ENCODE results near the gene BANF2. TPM values are rescaled to one million over a fixed set of nuclear protein-coding genes. Genes with fewer than 3 reads are reported as not detected.

Gene BANF2
- total and polyA plus RNA-seq, 2 experiments from 2014 or later: not detected

DNA sequence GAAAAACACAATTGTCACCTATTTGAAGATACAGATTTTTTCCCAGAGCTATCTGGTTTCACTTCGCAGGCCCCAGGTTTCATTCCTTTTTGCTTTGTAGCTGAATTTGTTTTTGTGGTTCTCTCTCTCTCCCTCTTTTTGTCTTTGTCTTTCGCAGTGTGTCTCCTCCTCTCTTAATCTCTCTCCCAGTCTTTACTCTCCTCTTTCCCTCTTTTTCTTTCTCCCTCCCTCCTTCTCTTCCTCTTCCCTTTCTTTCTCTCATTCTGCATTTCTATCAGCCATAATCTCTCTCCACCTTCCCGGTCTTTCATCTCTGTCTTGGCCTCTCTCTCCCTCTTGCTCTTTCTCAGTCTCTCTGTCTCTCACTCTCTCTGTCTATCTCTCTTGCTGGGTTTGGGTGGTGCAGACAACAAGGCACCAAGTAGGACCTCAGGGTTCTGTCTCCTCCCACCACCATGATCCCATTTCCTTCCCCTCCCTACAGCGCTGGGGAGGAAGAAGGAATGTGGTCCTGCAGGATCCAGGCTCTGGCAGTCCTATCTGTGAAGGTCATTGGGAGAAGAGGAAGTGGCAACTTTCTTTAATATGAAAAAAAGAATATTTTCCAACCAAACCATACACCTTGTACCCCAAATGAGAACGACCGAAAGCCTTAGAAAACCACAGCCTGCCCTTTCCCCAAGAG lies 63.2 kb downstream of the BANF2 start:
- H3K9me3 ChIP-seq (ENCODE audit: low read depth): no peaks in the 10 kb centered on the region
- WGBS, 2 experiments (ENCODE audit: low coverage in 1 of 2, low lambda C conversion rate in 2 of 2, missing lambda C conversion rate in 2 of 2): 78 to 83% methylated on average over 6 of the region's 6 CpGs
- no peaks in the 10 kb centered on the region for H3K4me1 ChIP-seq (ENCODE audit: insufficient read depth)
- no peaks in the 10 kb centered on the region for H3K27me3 ChIP-seq (replicated peaks; ENCODE audit: insufficient read depth)
- H3K9me2 ChIP-seq (ENCODE audit: insufficient read depth): no peaks in the 10 kb centered on the region
- no peak overlapping the region for H3K9ac ChIP-seq
- H3K36me3 ChIP-seq (ENCODE audit: low read depth): no peaks in the 10 kb centered on the region
- no peaks in the 10 kb centered on the region for H3K79me2 ChIP-seq (ENCODE audit: insufficient read depth)
- H2AFZ ChIP-seq: no peak overlapping the region
- no peak for DNase-seq
- H3F3A ChIP-seq (ENCODE audit: insufficient read depth): no peaks in the 10 kb centered on the region
- no peaks in the 10 kb centered on the region for H4K20me1 ChIP-seq (ENCODE audit: insufficient read depth)
- no peak overlapping the region for H3K4me2 ChIP-seq (ENCODE audit: unreplicated experiment)
- no peak overlapping the region for H3K4me3 ChIP-seq
- H3K27ac ChIP-seq: no peak overlapping the region
- in situ Hi-C loops (cut with MboI): no loop called here
- TF ChIP-seq EZH2 (IDR thresholded peaks at IDR 0.05; ENCODE audit: insufficient read depth, poor library complexity, severe bottlenecking) (no peak), EZH2phosphoT487 (IDR thresholded peaks at IDR 0.05; ENCODE audit: insufficient read depth, low read depth) (no peak)

- in situ Hi-C loops (cut with MboI): no loop called here
- H3K27me3 ChIP-seq (replicated peaks; ENCODE audit: insufficient read depth): no peaks in the 10 kb centered on the region
- no peaks in the 10 kb centered on the region for H3K9me2 ChIP-seq (ENCODE audit: insufficient read depth)
- no peak for TF ChIP-seq EZH2phosphoT487 (IDR thresholded peaks at IDR 0.05; ENCODE audit: insufficient read depth, low read depth)
- TF ChIP-seq EZH2 (IDR thresholded peaks at IDR 0.05; ENCODE audit: insufficient read depth, poor library complexity, severe bottlenecking): no peak
- no peaks in the 10 kb centered on the region for H3K36me3 ChIP-seq (ENCODE audit: low read depth)
- no peak overlapping the region for H3K4me3 ChIP-seq
- H3F3A ChIP-seq (ENCODE audit: insufficient read depth): no peaks in the 10 kb centered on the region
- H2AFZ ChIP-seq: no peak overlapping the region
- no peaks in the 10 kb centered on the region for H3K79me2 ChIP-seq (ENCODE audit: insufficient read depth)
- H3K4me1 ChIP-seq (ENCODE audit: insufficient read depth): no peaks in the 10 kb centered on the region
- no peak for DNase-seq
- no peaks in the 10 kb centered on the region for H3K9me3 ChIP-seq (ENCODE audit: low read depth)
- no peak overlapping the region for H3K9ac ChIP-seq
- 73 to 81% methylated on average over 4 of the region's 4 CpGs for WGBS, 2 experiments (ENCODE audit: low coverage in 1 of 2, low lambda C conversion rate in 2 of 2, missing lambda C conversion rate in 2 of 2)
- H3K27ac ChIP-seq: no peak overlapping the region
- H4K20me1 ChIP-seq (ENCODE audit: insufficient read depth): no peaks in the 10 kb centered on the region
- no peak overlapping the region for H3K4me2 ChIP-seq (ENCODE audit: unreplicated experiment)
Observed at GRCh38 chr20:17765017-17765416, 65.3 kb downstream of the BANF2 start.

GRCh38 chr20:17765584-17765983 lies 65.8 kb downstream of the BANF2 start:
- H3K4me1 ChIP-seq (ENCODE audit: insufficient read depth): no peaks in the 10 kb centered on the region
- H4K20me1 ChIP-seq (ENCODE audit: insufficient read depth): no peaks in the 10 kb centered on the region
- H3K27ac ChIP-seq: no peak overlapping the region
- H3K4me3 ChIP-seq: no peak overlapping the region
- no peaks in the 10 kb centered on the region for H3K9me2 ChIP-seq (ENCODE audit: insufficient read depth)
- WGBS, 2 experiments (ENCODE audit: low coverage in 1 of 2, low lambda C conversion rate in 2 of 2, missing lambda C conversion rate in 2 of 2): 59 to 62% methylated on average over 7 of the region's 7 CpGs
- H3K36me3 ChIP-seq (ENCODE audit: low read depth): no peaks in the 10 kb centered on the region
- no peak for DNase-seq
- no peaks in the 10 kb centered on the region for H3K79me2 ChIP-seq (ENCODE audit: insufficient read depth)
- no peak overlapping the region for H2AFZ ChIP-seq
- no peak overlapping the region for H3K9ac ChIP-seq
- no peaks in the 10 kb centered on the region for H3F3A ChIP-seq (ENCODE audit: insufficient read depth)
- H3K27me3 ChIP-seq (replicated peaks; ENCODE audit: insufficient read depth): no peaks in the 10 kb centered on the region
- no peaks in the 10 kb centered on the region for H3K9me3 ChIP-seq (ENCODE audit: low read depth)
- no peak for TF ChIP-seq EZH2phosphoT487 (IDR thresholded peaks at IDR 0.05; ENCODE audit: insufficient read depth, low read depth)
- TF ChIP-seq EZH2 (IDR thresholded peaks at IDR 0.05; ENCODE audit: insufficient read depth, poor library complexity, severe bottlenecking): no peak
- H3K4me2 ChIP-seq (ENCODE audit: unreplicated experiment): no peak overlapping the region
- in situ Hi-C loops (cut with MboI): no loop called here

GRCh38 chr20:17766226-17766625 lies 66.5 kb downstream of the BANF2 start:
- no peak overlapping the region for H3K27ac ChIP-seq
- no peak for DNase-seq
- no peak overlapping the region for H3K4me2 ChIP-seq (ENCODE audit: unreplicated experiment)
- no peaks in the 10 kb centered on the region for H3K36me3 ChIP-seq (ENCODE audit: low read depth)
- H3K9ac ChIP-seq: no peak overlapping the region
- H2AFZ ChIP-seq: no peak overlapping the region
- no peak overlapping the region for H3K4me3 ChIP-seq
- in situ Hi-C loops (cut with MboI): no loop called here
- no peaks in the 10 kb centered on the region for H3F3A ChIP-seq (ENCODE audit: insufficient read depth)
- no peaks in the 10 kb centered on the region for H3K27me3 ChIP-seq (replicated peaks; ENCODE audit: insufficient read depth)
- no peaks in the 10 kb centered on the region for H3K79me2 ChIP-seq (ENCODE audit: insufficient read depth)
- TF ChIP-seq EZH2phosphoT487 (IDR thresholded peaks at IDR 0.05; ENCODE audit: insufficient read depth, low read depth) (no peak), EZH2 (IDR thresholded peaks at IDR 0.05; ENCODE audit: insufficient read depth, poor library complexity, severe bottlenecking) (no peak)
- no peaks in the 10 kb centered on the region for H3K4me1 ChIP-seq (ENCODE audit: insufficient read depth)
- H3K9me3 ChIP-seq (ENCODE audit: low read depth): no peaks in the 10 kb centered on the region
- H4K20me1 ChIP-seq (ENCODE audit: insufficient read depth): no peaks in the 10 kb centered on the region
- no peaks in the 10 kb centered on the region for H3K9me2 ChIP-seq (ENCODE audit: insufficient read depth)
- whole genome bisulfite sequencing, 2 experiments (ENCODE audit: low coverage in 1 of 2, low lambda C conversion rate in 2 of 2, missing lambda C conversion rate in 2 of 2): 20 to 27% methylated on average over 3 of the region's 3 CpGs

Measured in GM23248 (cell line).